Measurements from ENCODE around the gene BTN2A1.
"Not testable (repeated sequence)": the region's sequence is repeated elsewhere in the genome, so short reads cannot be mapped to it uniquely, and the experiment has no call there.

Gene BTN2A1

DNA sequence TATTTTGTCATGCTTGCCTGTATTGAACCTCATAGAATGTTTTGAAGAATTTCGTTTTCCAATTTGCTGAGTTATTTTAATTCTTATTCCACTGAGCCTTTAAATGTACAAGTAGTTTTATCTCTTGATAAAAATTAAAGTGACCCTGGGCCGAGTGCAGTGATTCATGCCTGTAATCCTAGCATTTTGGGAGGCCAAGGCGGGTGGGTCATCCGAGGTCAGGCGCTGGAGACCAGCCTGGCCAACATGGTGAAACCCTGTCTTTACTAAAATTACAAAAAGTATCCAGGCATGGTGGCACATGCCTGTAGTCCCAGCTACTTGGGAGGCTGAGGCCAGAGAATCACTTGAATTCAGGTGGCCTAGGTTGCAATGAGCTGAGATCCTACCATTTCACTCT lies 3.6 kb downstream of the BTN2A1 start:
- not testable (repeated sequence) for H3K4me3 ChIP-seq (ENCODE audit: low read length); DNase-seq (ENCODE audit: low read depth, low spot score)

GRCh38 chr6:26464014-26464413 lies 6.3 kb downstream of the BTN2A1 start:
- H3K4me3 ChIP-seq (ENCODE audit: low read length): no peak overlapping the region
- DNase-seq (ENCODE audit: low read depth, low spot score): no peak

DNA sequence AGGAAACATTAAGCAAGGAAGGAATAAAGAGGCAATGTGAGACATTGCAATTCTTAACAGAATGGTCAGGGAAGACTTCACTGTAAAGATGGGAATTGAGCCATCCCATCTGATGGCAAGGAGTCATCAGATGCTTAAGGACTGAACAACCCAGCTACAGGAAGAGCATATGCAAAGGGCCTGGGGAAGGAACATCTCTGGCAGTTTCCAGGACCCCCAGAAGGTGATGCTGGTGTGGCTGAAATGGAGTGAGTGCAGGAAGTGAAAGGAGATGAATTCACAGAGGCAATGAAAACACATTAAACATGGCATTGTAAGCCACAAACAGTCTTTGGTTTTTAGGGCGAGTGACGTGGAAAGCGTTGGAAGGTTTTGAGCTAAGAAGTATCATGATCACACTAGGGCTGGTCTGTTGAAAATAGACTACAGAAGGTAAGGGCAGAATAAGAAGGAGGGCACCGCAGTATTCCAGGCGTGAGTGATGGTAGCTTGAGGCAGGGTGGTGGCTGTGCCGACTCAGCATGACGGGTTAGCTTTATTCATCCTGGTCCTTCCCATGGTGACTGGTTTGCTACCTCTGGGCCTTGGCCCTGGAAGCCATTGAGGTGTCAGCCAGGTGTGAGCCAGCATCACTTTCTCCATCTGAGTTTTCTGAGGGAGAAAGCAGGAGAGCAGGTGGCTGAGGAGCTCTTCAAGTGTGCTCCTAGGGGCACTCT lies 6.8 kb downstream of the BTN2A1 start:
- DNase-seq (ENCODE audit: low read depth, low spot score): peak; percentile 64
- no peak overlapping the region for H3K4me3 ChIP-seq (ENCODE audit: low read length)

- no peak overlapping the region for H3K4me3 ChIP-seq (ENCODE audit: low read length)
- no peak for DNase-seq (ENCODE audit: low read depth, low spot score)
These were observed 8.0 kb downstream of the BTN2A1 start for GRCh38 chr6:26465776-26466175.

DNA sequence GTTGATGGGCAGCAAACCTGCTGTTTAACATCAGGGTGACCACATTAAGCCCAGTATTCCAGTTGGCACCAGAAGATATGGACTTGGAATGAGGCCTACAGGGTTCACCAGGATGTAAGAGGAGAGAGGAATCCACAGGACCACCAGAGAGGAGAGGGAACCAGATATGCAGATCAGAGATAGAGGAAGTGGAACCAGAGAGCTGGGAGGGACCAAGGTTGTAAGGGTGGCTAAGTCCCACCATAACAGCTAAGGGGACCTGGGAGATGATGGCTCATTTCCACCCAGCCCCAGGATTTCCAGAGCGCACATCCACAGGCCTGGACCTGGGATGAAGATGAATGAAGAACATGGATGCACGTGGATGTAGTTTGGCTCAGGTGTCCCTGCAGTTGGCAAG lies 11.1 kb downstream of the BTN2A1 start:
- no peak for DNase-seq (ENCODE audit: low read depth, low spot score)
- H3K4me3 ChIP-seq (ENCODE audit: low read length): no peak overlapping the region

- DNase-seq (ENCODE audit: low read depth, low spot score): no peak
These were observed 12.9 kb downstream of the BTN2A1 start for GRCh38 chr6:26470643-26471042.

GRCh38 chr6:26471970-26472369 lies 14.2 kb downstream of the BTN2A1 start:
- H3K4me3 ChIP-seq (ENCODE audit: low read length): no peak overlapping the region

More at GRCh38 chr6:26470643-26471042, 12.9 kb downstream of the BTN2A1 start:
- no peak overlapping the region for H3K4me3 ChIP-seq (ENCODE audit: low read length)

DNA sequence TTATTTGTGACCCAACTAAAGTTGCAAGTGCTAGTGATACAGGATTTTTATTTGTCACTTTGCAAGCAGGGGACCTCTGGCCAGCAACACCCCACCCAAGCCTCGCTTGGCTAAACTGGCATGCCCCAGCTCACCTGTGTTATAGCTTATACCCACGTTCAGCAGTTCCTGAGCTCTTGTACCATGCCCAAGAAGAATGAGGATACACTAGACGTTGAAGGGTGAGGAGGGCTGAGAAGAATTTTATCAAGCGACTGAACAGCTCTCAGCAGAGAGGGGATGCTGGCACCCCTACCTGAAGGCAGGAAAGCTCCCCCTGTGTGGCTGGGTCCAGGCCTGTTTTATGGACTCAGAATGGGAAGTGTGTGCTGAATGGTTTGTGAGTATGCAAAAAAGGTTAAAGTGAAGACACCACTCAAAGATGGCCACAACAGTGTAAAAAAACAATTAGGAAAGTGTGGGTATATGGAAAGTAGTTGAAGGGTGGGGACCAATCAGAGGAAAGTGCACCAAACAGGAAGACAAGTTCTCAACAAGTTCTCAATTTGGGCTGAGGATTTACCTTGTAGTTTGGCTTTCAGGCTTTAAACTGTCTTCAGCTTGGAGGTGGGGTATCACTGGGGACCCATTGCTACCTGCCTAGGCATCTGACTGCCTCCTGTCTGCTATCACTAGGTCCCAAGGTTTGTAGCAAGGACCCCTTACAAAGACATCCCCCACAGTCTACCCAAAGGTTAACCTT lies 15.0 kb downstream of the BTN2A1 start:
- DNase-seq (ENCODE audit: low read depth, low spot score): no peak
- H3K4me3 ChIP-seq (ENCODE audit: low read length): no peak overlapping the region

More at GRCh38 chr6:26471970-26472369, 14.2 kb downstream of the BTN2A1 start:
- no peak for DNase-seq (ENCODE audit: low read depth, low spot score)

GRCh38 chr6:26473429-26473757 lies 15.6 kb downstream of the BTN2A1 start:
- DNase-seq (ENCODE audit: low read depth, low spot score): no peak
- peak overlapping the region; percentile 89 for H3K4me3 ChIP-seq (ENCODE audit: low read length)

GRCh38 chr6:26473758-26474438 lies 16.1 kb downstream of the BTN2A1 start:
- peak overlapping the region; percentile 89 for H3K4me3 ChIP-seq (ENCODE audit: low read length)
- peak; percentile 98 for DNase-seq (ENCODE audit: low read depth, low spot score)

DNA sequence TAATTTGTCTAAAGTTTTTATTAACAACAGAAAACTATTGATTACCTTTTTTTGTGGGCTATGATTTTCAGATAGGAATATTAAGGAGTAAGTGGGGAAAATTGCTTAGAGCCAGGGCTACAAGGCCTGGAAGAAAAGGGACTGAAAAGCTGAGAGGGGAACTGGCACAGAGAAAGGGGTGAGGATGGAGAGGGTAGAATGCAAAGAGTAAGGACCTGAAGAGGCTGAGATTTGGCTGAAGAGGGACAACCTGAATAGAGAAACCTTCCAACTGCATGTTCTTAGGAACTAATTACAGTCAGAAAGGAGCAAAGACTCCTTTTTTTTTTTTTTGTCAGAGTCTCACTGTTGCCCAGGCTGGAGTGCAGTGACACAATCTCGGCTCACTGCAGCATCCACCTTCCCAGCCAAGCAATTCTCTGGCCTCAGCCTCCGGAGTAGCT lies 16.7 kb downstream of the BTN2A1 start:
- peak overlapping the region; percentile 89 for H3K4me3 ChIP-seq (ENCODE audit: low read length)
- DNase-seq (ENCODE audit: low read depth, low spot score): no peak

- no peak for DNase-seq (ENCODE audit: low read depth, low spot score)
- H3K4me3 ChIP-seq (ENCODE audit: low read length): no peak overlapping the region
These were observed 18.3 kb downstream of the BTN2A1 start for GRCh38 chr6:26475823-26476729.

- no peak for DNase-seq (ENCODE audit: low read depth, low spot score)
- no peak overlapping the region for H3K4me3 ChIP-seq (ENCODE audit: low read length)
These were observed 19.1 kb downstream of the BTN2A1 start for GRCh38 chr6:26476896-26477295.

GRCh38 chr6:26477426-26477825 lies 19.7 kb downstream of the BTN2A1 start:
- DNase-seq (ENCODE audit: low read depth, low spot score): no peak
- no peak overlapping the region for H3K4me3 ChIP-seq (ENCODE audit: low read length)

- H3K4me3 ChIP-seq (ENCODE audit: low read length): no peak overlapping the region
- no peak for DNase-seq (ENCODE audit: low read depth, low spot score)
These were observed 20.6 kb downstream of the BTN2A1 start for GRCh38 chr6:26478100-26478984.

DNA sequence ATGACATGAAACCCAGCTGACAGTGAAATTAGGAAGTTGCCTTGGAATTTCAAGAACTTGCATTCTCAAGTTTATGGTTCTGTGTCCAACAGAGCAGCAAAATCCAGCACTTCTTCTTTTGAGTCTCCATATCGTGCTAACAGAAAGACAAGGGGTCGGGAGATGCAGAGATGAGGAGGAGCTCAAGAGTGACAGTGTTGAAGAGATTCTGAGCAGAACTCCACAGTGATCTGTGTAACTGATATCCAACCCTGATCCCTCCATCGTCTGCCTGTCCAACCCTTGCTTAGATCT lies 21.2 kb downstream of the BTN2A1 start:
- DNase-seq (ENCODE audit: low read depth, low spot score): no peak
- no peak overlapping the region for H3K4me3 ChIP-seq (ENCODE audit: low read length)

GRCh38 chr6:26482338-26482737 lies 24.6 kb downstream of the BTN2A1 start:
- no peak overlapping the region for H3K4me3 ChIP-seq (ENCODE audit: low read length)
- no peak for DNase-seq (ENCODE audit: low read depth, low spot score)

GRCh38 chr6:26483727-26484126 lies 26.0 kb downstream of the BTN2A1 start:
- no peak for DNase-seq (ENCODE audit: low read depth, low spot score)
- no peak overlapping the region for H3K4me3 ChIP-seq (ENCODE audit: low read length)
